ENCODE results near the gene ERBB4.
"Not testable (repeated sequence)": the region's sequence is repeated elsewhere in the genome, so short reads cannot be mapped to it uniquely, and the experiment has no call there.

ERBB4 gene

DNA sequence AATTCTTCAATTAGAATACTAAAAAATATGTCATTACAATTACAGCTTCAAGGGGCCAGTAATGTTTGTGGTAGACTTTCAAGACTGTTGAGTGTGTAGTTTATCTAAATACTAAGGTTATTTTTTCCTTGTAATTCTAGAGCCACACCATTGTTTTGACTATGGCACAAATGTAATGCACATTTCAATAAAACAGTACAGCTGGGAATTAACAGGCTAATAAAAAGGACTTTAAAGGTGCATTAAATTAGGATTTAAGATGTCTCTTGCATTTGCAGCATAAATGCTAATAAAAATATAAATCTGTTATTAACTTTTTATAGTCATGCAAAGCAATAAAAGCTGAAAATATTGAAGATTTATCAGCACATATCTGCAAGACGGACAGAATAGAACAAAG, 344.8 kb downstream of the ERBB4 start:
- Mint-ChIP-seq H3K27ac (no peak overlapping the region), H3K36me3 (ENCODE audit: low read depth) (no peaks in the 10 kb centered on the region), H3K4me3 (no peak overlapping the region), H3K4me1 (ENCODE audit: low read depth) (no peaks in the 10 kb centered on the region), H3K27me3 (ENCODE audit: low read depth) (no peaks in the 10 kb centered on the region), H3K9me3 (no peaks in the 10 kb centered on the region)
- no peak for DNase-seq (ENCODE audit: low spot score)

DNA sequence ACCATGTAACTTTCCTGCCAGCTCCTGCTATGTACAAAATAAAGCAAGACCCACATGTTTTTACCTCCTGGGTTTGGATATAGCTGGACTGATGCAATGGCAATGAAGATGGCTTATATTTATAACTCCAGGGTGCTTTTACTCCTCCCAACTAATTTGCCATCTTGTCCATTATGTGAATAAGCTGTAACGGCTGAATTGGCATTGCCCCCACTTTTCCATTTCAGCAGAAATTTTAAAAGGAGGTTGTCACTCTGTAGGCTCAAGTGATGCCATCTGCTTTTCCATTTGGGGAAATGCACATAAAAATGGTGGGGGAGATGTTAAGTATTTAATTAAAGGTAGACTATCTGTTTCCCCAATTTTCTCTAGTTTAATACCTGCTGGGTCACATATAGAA, 345.5 kb downstream of the ERBB4 start:
- no peak overlapping the region for H3K4me3 Mint-ChIP-seq
- DNase-seq (ENCODE audit: low spot score), result no peak
- H3K27me3 Mint-ChIP-seq (ENCODE audit: low read depth), result no peaks in the 10 kb centered on the region
- H3K9me3 Mint-ChIP-seq, result no peaks in the 10 kb centered on the region
- H3K27ac Mint-ChIP-seq, result no peak overlapping the region
- H3K36me3 Mint-ChIP-seq (ENCODE audit: low read depth), result no peaks in the 10 kb centered on the region
- H3K4me1 Mint-ChIP-seq (ENCODE audit: low read depth), result no peaks in the 10 kb centered on the region

DNA sequence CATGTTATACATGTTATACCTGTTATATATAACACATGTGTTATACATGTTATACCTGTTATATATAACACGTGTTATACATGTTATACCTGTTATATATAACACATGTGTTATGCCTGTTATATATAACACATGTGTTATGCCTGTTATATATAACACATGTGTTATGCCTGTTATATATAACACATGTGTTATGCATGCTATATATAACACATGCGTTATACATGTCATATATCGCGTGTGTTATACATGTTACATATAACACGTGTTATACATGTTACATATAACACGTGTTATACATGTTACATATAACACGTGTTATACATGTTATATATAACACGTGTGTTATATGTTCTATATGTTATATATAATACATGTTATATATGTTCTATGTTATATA, 347.2 kb downstream of the ERBB4 start:
- DNase-seq (ENCODE audit: low spot score); H3K4me1 Mint-ChIP-seq (ENCODE audit: low read depth); H3K9me3 Mint-ChIP-seq; H3K4me3 Mint-ChIP-seq; H3K36me3 Mint-ChIP-seq (ENCODE audit: low read depth); H3K27me3 Mint-ChIP-seq (ENCODE audit: low read depth); H3K27ac Mint-ChIP-seq: not testable (repeated sequence)

DNA sequence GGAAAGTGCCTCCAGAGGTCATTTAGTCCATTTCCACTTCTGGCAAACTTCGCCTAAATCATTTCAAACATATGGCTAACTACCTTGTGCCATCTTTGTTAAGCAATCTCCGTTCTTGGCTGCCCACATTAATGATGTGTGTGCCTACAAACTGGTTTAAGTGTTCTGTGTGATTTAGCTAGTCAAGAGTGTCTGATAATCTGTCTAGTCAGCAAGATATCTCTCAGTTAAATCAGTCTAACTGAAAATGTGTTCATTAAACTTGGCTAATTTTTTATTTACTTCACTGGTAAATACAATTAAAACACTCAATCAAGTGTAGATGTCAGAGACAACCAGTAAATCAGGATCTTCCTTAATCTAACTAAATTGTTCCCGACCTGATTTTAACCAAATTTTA, 352.4 kb downstream of the ERBB4 start:
- Mint-ChIP-seq H3K27ac (no peak overlapping the region), H3K9me3 (no peaks in the 10 kb centered on the region), H3K4me1 (ENCODE audit: low read depth) (no peaks in the 10 kb centered on the region), H3K27me3 (ENCODE audit: low read depth) (no peaks in the 10 kb centered on the region), H3K36me3 (ENCODE audit: low read depth) (no peaks in the 10 kb centered on the region), H3K4me3 (no peak overlapping the region)
- no peak for DNase-seq (ENCODE audit: low spot score)

DNA sequence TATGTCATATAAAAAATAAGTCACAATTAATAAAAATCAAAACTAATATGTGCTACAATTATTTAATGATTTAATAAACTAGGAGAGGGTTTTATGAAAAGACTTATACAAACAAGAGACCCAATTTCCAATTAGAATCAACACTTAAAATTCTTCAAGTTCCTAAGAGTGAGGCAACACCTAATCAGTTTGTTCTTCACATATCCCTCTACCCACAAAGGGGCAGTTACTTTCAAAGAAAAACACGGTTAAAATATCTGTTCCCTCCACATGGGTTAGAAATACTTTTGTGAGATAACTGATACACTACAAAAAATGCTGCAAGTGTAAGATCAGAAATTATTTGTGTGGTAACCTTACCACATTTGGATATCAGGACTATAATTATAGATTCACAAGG, 357.0 kb downstream of the ERBB4 start:
- DNase-seq (ENCODE audit: low spot score), result no peak
- Mint-ChIP-seq H3K36me3 (ENCODE audit: low read depth) (no peaks in the 10 kb centered on the region), H3K27me3 (ENCODE audit: low read depth) (no peaks in the 10 kb centered on the region), H3K9me3 (no peaks in the 10 kb centered on the region), H3K4me1 (ENCODE audit: low read depth) (no peaks in the 10 kb centered on the region), H3K27ac (no peak overlapping the region), H3K4me3 (no peak overlapping the region)

DNA sequence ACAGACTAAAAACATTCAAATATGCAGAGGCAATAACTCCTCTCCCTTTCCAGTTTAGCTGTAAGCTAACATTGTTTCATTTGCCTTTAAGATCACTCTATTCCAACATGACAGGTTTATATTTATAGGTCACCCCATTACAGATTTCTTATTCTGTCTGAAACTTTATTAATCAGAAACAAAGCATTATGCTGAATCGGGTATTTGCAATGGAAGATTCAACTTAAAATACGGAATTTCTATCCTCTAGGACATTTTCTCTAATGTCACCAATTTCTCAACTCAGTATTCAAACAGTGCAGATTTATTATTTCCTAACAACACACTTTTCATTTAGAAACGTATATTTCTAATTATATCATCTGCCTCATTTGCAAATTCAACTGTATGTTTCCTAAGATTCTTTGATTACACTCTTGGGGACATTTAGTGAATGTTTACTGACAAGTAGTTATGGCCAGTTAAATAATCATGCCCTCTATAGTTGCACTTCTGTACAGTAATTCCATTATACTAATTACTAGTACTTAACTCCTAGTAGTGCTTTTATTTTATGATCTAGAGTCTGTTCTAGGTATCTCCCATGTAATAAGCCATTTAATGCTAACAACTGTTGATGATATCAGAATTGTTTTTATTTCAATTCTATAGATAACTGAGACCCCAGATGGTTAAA, 358.1 kb downstream of the ERBB4 start:
- H3K9me3 Mint-ChIP-seq, result no peaks in the 10 kb centered on the region
- no peak overlapping the region for H3K4me3 Mint-ChIP-seq
- no peak for DNase-seq (ENCODE audit: low spot score)
- no peaks in the 10 kb centered on the region for H3K4me1 Mint-ChIP-seq (ENCODE audit: low read depth)
- H3K27me3 Mint-ChIP-seq (ENCODE audit: low read depth), result no peaks in the 10 kb centered on the region
- no peak overlapping the region for H3K27ac Mint-ChIP-seq
- no peaks in the 10 kb centered on the region for H3K36me3 Mint-ChIP-seq (ENCODE audit: low read depth)

DNA sequence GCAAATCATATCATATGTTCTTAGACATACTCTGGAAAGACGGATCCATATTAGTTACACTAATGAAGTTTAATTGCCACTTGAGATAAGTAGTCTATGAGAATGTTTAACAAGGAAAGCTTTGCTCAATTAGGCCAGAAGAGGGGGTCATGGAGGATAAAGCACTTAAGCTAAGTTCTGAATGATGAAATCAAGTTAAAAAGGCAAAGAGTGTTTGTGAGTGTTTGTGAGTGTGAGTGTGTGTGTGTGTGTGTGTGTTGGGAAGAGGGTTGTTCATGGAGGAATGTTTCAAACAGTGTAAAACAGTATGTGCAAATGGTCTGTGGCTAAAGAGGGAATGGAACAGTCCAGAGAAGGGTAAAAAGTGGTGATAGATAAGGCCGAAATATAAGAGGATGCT, 360.9 kb downstream of the ERBB4 start:
- no peaks in the 10 kb centered on the region for H3K9me3 Mint-ChIP-seq
- no peaks in the 10 kb centered on the region for H3K4me1 Mint-ChIP-seq (ENCODE audit: low read depth)
- no peak overlapping the region for H3K4me3 Mint-ChIP-seq
- no peaks in the 10 kb centered on the region for H3K27me3 Mint-ChIP-seq (ENCODE audit: low read depth)
- no peak overlapping the region for H3K27ac Mint-ChIP-seq
- H3K36me3 Mint-ChIP-seq (ENCODE audit: low read depth), result no peaks in the 10 kb centered on the region
- no peak for DNase-seq (ENCODE audit: low spot score)

DNA sequence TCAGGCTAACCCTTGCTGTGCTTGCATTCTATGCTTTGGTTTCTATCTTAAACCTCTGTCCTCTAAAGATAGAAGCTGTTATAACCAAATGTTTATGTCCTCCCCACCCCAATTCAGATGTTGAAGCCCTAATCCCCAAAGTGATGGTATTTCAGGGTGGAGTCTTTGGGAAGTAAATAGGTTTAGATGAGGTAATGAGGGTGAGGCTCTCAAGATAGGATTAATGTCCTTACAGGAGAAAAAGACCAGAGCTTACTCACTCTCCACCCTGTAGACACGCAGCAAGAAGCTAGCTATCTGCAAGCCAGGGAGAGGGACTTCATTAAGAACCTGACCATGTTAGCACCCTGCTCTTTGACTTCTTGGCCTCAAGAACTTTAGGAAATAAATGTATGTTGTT, 362.5 kb downstream of the ERBB4 start:
- peaks cover 5% of the 10 kb centered on the region for H3K9me3 Mint-ChIP-seq
- no peaks in the 10 kb centered on the region for H3K36me3 Mint-ChIP-seq (ENCODE audit: low read depth)
- no peak overlapping the region for H3K27ac Mint-ChIP-seq
- DNase-seq (ENCODE audit: low spot score), result no peak
- H3K4me3 Mint-ChIP-seq, result no peak overlapping the region
- no peaks in the 10 kb centered on the region for H3K4me1 Mint-ChIP-seq (ENCODE audit: low read depth)
- no peaks in the 10 kb centered on the region for H3K27me3 Mint-ChIP-seq (ENCODE audit: low read depth)

DNA sequence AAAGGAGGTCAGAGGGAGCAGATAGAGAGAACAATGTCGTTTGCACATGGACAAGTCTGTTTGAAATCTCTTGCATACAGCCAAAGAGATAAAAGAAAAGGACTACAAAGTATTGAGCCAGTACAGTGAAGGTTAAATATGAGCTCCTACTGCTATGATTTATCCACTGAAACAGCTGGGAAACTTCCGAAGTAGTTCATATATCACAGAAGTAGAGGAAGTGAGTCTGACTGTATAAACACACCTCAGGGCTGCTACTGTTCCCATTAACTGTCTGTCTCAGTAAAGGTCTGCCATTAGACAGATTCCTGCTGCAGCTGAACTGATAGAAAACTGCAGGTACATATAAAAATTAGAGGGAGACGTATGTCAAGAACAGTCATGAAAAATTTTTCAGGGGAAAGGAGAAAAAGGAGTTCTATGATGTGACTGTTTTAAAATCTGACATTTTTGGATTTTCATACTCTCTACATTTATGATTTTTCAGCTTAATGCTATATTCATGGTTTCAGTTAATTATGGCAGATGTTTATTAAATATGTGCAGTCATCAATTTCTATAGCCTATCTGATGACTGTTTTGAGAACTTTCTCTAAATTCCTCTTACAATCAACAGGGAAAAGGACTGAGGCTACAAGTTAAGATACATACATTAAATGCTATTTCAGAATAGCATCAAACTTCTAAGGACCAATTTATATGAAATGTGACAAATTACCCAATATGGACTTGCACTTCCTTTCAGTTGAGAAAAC, 364.7 kb downstream of the ERBB4 start:
- Mint-ChIP-seq H3K27ac (no peak overlapping the region), H3K4me3 (no peak overlapping the region), H3K36me3 (ENCODE audit: low read depth) (no peaks in the 10 kb centered on the region), H3K9me3 (peaks cover 11% of the 10 kb centered on the region), H3K4me1 (ENCODE audit: low read depth) (no peaks in the 10 kb centered on the region), H3K27me3 (ENCODE audit: low read depth) (no peaks in the 10 kb centered on the region)
- no peak for DNase-seq (ENCODE audit: low spot score)

DNA sequence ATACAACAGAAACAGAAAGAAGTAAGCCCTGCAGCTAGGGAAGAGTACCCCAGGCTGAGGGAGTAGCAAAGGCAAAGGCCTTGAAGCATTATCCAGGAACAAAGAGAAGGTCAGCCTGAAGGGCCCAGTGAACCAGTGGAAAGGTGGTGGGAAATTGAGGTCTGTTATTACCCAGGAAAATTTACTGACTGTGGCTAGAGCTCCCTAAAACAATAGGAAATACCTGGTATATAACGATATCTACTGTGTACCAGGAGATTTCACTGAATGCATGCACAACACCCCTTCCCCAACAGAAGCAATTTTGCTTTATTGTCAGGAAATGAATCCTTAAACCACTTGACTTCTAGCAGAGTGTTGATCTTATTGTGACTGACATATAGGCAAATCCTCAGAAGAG, 365.3 kb downstream of the ERBB4 start:
- DNase-seq (ENCODE audit: low spot score), result no peak
- H3K36me3 Mint-ChIP-seq (ENCODE audit: low read depth), result no peaks in the 10 kb centered on the region
- H3K27me3 Mint-ChIP-seq (ENCODE audit: low read depth), result no peaks in the 10 kb centered on the region
- H3K27ac Mint-ChIP-seq, result no peak overlapping the region
- H3K9me3 Mint-ChIP-seq, result peaks cover 11% of the 10 kb centered on the region
- H3K4me3 Mint-ChIP-seq, result no peak overlapping the region
- H3K4me1 Mint-ChIP-seq (ENCODE audit: low read depth), result no peaks in the 10 kb centered on the region

DNA sequence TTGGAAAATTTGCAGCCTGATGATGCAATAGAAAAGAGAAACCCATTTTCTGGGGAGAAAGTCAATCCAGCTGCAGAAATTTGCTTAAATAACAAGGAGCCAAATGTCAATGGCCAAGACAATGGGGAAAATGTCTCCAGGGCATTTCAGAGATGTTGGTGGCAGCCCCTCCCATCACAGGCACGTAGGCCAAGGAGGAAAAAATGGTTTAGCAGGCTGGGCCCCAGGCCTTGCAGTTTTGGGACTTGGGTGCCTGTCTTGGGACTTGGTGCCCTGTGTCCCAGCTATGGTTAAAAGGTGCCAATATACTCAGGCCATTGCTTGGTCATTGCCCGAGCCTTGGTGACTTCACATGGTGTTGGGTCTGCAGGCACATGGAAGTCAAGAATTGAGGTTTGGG, 368.2 kb downstream of the ERBB4 start:
- no peak for DNase-seq (ENCODE audit: low spot score)
- Mint-ChIP-seq H3K27me3 (ENCODE audit: low read depth) (no peaks in the 10 kb centered on the region), H3K9me3 (peaks cover 18% of the 10 kb centered on the region), H3K4me3 (no peak overlapping the region), H3K4me1 (ENCODE audit: low read depth) (no peaks in the 10 kb centered on the region), H3K27ac (no peak overlapping the region), H3K36me3 (ENCODE audit: low read depth) (no peaks in the 10 kb centered on the region)

DNA sequence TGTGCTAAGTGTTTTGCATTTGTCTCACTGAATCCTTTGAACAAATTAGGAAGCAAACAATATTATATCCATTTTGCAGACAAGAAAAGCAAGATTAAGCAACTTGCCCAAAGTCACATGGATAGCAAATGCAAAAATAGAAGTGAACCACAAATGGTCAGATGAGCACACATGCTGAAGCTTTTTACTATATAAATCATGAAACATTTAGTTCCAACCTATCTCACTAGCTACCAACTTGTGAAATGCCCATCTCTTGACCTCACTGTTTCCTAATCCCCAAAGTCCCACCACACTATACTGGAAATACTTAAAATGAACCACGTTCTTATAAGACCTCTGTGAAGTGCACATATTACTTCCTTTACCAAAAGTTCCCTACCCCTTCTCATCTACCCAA, 380.5 kb downstream of the ERBB4 start:
- no peaks in the 10 kb centered on the region for H3K27me3 Mint-ChIP-seq (ENCODE audit: low read depth)
- no peak overlapping the region for H3K27ac Mint-ChIP-seq
- H3K9me3 Mint-ChIP-seq, result no peaks in the 10 kb centered on the region
- H3K4me3 Mint-ChIP-seq, result no peak overlapping the region
- DNase-seq (ENCODE audit: low spot score), result no peak
- H3K36me3 Mint-ChIP-seq (ENCODE audit: low read depth), result no peaks in the 10 kb centered on the region
- no peaks in the 10 kb centered on the region for H3K4me1 Mint-ChIP-seq (ENCODE audit: low read depth)

DNA sequence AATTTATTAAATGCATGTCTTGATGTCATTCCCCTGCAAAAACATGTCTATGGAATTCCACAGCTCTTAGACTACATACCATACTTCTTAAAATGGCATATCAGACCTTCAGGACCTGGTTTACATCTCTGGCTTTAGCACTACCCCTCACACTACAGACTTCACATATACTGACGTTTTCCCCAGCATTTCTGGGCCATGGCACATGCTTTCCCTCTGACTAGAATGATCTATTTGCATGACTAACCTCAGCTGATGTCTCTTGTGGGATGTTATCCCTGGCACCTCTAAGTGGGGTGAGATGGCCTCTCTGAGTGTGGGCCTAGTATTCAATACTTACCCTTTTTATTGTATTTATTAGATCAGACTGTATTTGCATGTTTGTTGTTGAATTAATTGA, 381.6 kb downstream of the ERBB4 start:
- Mint-ChIP-seq H3K4me1 (ENCODE audit: low read depth) (no peaks in the 10 kb centered on the region), H3K27me3 (ENCODE audit: low read depth) (no peaks in the 10 kb centered on the region), H3K9me3 (no peaks in the 10 kb centered on the region), H3K27ac (no peak overlapping the region), H3K36me3 (ENCODE audit: low read depth) (no peaks in the 10 kb centered on the region), H3K4me3 (no peak overlapping the region)
- no peak for DNase-seq (ENCODE audit: low spot score)

DNA sequence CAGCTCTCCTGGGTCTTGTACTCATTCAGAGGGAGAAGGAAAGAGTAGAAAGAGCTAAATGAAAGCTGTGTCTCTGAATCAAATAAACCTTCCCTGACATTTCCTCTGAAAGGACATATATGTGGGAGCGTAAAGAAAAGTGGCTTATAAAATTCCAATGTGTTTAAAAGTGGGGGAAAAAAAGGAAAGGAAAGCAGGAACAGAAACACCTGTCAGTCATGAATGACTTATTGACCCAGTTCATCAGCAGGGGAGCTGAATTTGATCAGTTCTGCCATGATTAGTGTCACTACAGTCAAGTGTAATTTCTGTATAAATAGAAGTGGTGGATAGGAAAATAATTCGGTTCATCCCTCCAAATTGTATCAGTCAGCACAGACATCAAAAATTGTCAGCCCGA, 382.5 kb downstream of the ERBB4 start:
- no peak for DNase-seq (ENCODE audit: low spot score)
- Mint-ChIP-seq H3K9me3 (no peaks in the 10 kb centered on the region), H3K36me3 (ENCODE audit: low read depth) (no peaks in the 10 kb centered on the region), H3K27me3 (ENCODE audit: low read depth) (no peaks in the 10 kb centered on the region), H3K4me1 (ENCODE audit: low read depth) (no peaks in the 10 kb centered on the region), H3K4me3 (no peak overlapping the region), H3K27ac (no peak overlapping the region)

DNA sequence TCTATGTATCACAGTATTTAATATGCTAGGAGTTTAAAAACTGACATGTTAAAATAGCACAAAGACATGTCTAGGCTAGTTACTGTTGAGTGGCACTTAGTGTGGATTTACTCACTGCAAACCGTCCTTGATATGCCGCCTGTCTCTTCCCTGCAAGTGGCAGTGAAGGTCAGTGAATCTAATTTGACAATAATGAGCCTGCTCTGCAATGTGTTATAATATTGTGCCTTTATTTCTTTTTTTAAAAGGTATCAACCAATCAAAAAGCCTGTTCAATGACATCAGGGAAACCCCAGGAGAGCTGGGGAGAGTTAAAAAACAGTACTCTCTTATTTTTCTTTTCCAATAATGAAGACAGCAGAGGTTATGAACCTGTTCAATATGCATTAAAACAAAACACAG, 384.1 kb downstream of the ERBB4 start:
- H3K4me3 Mint-ChIP-seq, result no peak overlapping the region
- no peaks in the 10 kb centered on the region for H3K4me1 Mint-ChIP-seq (ENCODE audit: low read depth)
- H3K27me3 Mint-ChIP-seq (ENCODE audit: low read depth), result no peaks in the 10 kb centered on the region
- no peak overlapping the region for H3K27ac Mint-ChIP-seq
- H3K9me3 Mint-ChIP-seq, result no peaks in the 10 kb centered on the region
- DNase-seq (ENCODE audit: low spot score), result no peak
- no peaks in the 10 kb centered on the region for H3K36me3 Mint-ChIP-seq (ENCODE audit: low read depth)
